Trophoblast cell (in vitro differentiated cells and primary cell): ENCODE data around the gene HSPH1.

Source experiments
- DNase-seq, 2 donors: peaks; one replicate each; pipeline ENCODE4 v3.0.0-alpha.2; 2016
- H2AFZ ChIP-seq: 2 replicates; pipeline ENCODE4 v1.6.1; 2013; ENCODE audit warnings: low read length, moderate library complexity, mild to moderate bottlenecking; ENCODE audit not compliant: insufficient read depth, poor library complexity
- H2AK5ac ChIP-seq: 2 replicates; pipeline ENCODE4 v1.6.1; 2013; ENCODE audit warnings: mild to moderate bottlenecking, low read length
- H2BK120ac ChIP-seq: 2 replicates; pipeline ENCODE4 v1.6.1; 2013; ENCODE audit warnings: low read length, mild to moderate bottlenecking, moderate library complexity; ENCODE audit not compliant: insufficient read depth, poor library complexity
- H2BK12ac ChIP-seq: 2 replicates; pipeline ENCODE4 v1.6.1; 2013; ENCODE audit warnings: mild to moderate bottlenecking, low read length, moderate library complexity
- H2BK5ac ChIP-seq: 2 replicates; pipeline ENCODE4 v1.6.1; 2013; ENCODE audit warnings: low read length, low read depth, moderate library complexity, mild to moderate bottlenecking; ENCODE audit not compliant: poor library complexity
- H3K14ac ChIP-seq: 2 replicates; pipeline ENCODE4 v1.6.1; 2013; ENCODE audit warnings: mild to moderate bottlenecking, low read length
- H3K18ac ChIP-seq: 2 replicates; pipeline ENCODE4 v1.6.1; 2013; ENCODE audit warnings: mild to moderate bottlenecking, low read length
- H3K23ac ChIP-seq: 2 replicates; pipeline ENCODE4 v1.6.1; 2013; ENCODE audit warnings: low read length
- H3K27ac ChIP-seq: 2 replicates; pipeline ENCODE4 v1.5.1; 2013; ENCODE audit warnings: low read depth, mild to moderate bottlenecking, inconsistent platforms, low read length, moderate library complexity
- H3K27me3 ChIP-seq: 2 replicates; pipeline ENCODE4 v1.6.1; 2013; ENCODE audit warnings: inconsistent platforms, mild to moderate bottlenecking, low read length, moderate library complexity; ENCODE audit not compliant: insufficient read depth
- H3K36me3 ChIP-seq, 2 experiments: 1 replicate in 1 of 2; 2 replicates in 1 of 2; pipeline ENCODE4 v1.6.1; 2013; ENCODE audit warnings: low read length in 2 of 2, mild to moderate bottlenecking in 2 of 2, moderate library complexity in 1 of 2; ENCODE audit not compliant: insufficient read depth in 2 of 2, control insufficient read depth in 1 of 2
- H3K4ac ChIP-seq: 2 replicates; pipeline ENCODE4 v1.6.1; 2013; ENCODE audit warnings: low read depth, mild to moderate bottlenecking, low read length, moderate library complexity
- H3K4me1 ChIP-seq, 2 experiments: 1 replicate in 1 of 2; 2 replicates in 1 of 2; pipeline ENCODE4 v1.6.1; 2013; ENCODE audit warnings: low read length in 2 of 2, mild to moderate bottlenecking in 2 of 2, moderate library complexity in 1 of 2; ENCODE audit not compliant: insufficient read depth in 2 of 2, control insufficient read depth in 1 of 2
- H3K4me2 ChIP-seq: 2 replicates; pipeline ENCODE4 v1.6.1; 2013; ENCODE audit warnings: inconsistent platforms, mild to moderate bottlenecking, low read length, moderate library complexity
- H3K4me3 ChIP-seq: 2 replicates; pipeline ENCODE4 v1.5.1; 2013; ENCODE audit warnings: mild to moderate bottlenecking, low read depth, low read length, inconsistent platforms
- H3K79me1 ChIP-seq: one replicate; pipeline ENCODE4 v1.6.1; 2013; ENCODE audit warnings: low read length
- H3K79me2 ChIP-seq: 2 replicates; pipeline ENCODE4 v1.6.1; 2013; ENCODE audit warnings: low read length, mild to moderate bottlenecking; ENCODE audit not compliant: control insufficient read depth, insufficient read depth, poor library complexity
- H3K9ac ChIP-seq: 2 replicates; pipeline ENCODE4 v1.6.1; 2013; ENCODE audit warnings: mild to moderate bottlenecking, low read length
- H3K9me3 ChIP-seq: 2 replicates; pipeline ENCODE4 v1.6.1; 2013; ENCODE audit warnings: low read depth, mild to moderate bottlenecking, control low read depth, inconsistent platforms, low read length; ENCODE audit not compliant: insufficient read depth
- H4K12ac ChIP-seq: 2 replicates; pipeline ENCODE4 v1.6.1; 2013; ENCODE audit warnings: low read depth, mild to moderate bottlenecking, low read length, moderate library complexity
- H4K8ac ChIP-seq: 2 replicates; pipeline ENCODE4 v1.6.1; 2013; ENCODE audit warnings: low read depth, mild to moderate bottlenecking, low read length, moderate library complexity
- H4K91ac ChIP-seq: one replicate; pipeline ENCODE4 v1.6.1; 2013; ENCODE audit warnings: low read depth, mild to moderate bottlenecking, low read length, moderate library complexity
- WGBS: extraction: QIAGEN DNeasy Blood & Tissue Kit; methylation state at CpG from one replicate; pipeline ENCODE4 v1.1.7; 2013; ENCODE audit warnings: missing lambda C conversion rate; ENCODE audit not compliant: insufficient read length, insufficient coverage; ENCODE audit errors: extremely low coverage; 5-methylcytosine and 5-hydroxymethylcytosine counted together

Gene HSPH1

GRCh38 chr13:31119526-31119925, 42.2 kb downstream of the HSPH1 start:
- Histone ChIP-seq H2BK5ac (no peak overlapping the region), H3K79me1 (no peaks in the 10 kb centered on the region), H3K27ac (no peak overlapping the region), H2AK5ac (no peak overlapping the region), H3K4me1 (no peaks in the 10 kb centered on the region), H4K91ac (no peak overlapping the region), H3K9me3 (no peaks in the 10 kb centered on the region), H3K4me2 (no peak overlapping the region), H3K9ac (no peak overlapping the region), H3K23ac (no peak overlapping the region), H3K18ac (no peak overlapping the region), H4K12ac (no peak overlapping the region), H2BK120ac (no peak overlapping the region), H2BK12ac (no peak overlapping the region), H3K27me3 (no peaks in the 10 kb centered on the region), H4K8ac (no peak overlapping the region), H3K4me3 (no peak overlapping the region), H3K79me2 (no peaks in the 10 kb centered on the region), H2AFZ (no peak overlapping the region), H3K36me3 (no peaks in the 10 kb centered on the region), H3K4ac (no peak overlapping the region), H3K14ac (no peak overlapping the region)
- WGBS, result no CpG with 5 or more reads among the region's 10 CpGs
- DNase-seq, result no peak

- no peak for DNase-seq
- Histone ChIP-seq H3K18ac (no peak overlapping the region), H2BK120ac (no peak overlapping the region), H4K12ac (no peak overlapping the region), H3K9me3 (no peaks in the 10 kb centered on the region), H4K91ac (no peak overlapping the region), H3K4me1 (no peaks in the 10 kb centered on the region), H3K79me1 (no peaks in the 10 kb centered on the region), H3K79me2 (no peaks in the 10 kb centered on the region), H3K14ac (no peak overlapping the region), H2AFZ (no peak overlapping the region), H4K8ac (no peak overlapping the region), H2BK5ac (no peak overlapping the region), H3K4ac (no peak overlapping the region), H3K23ac (no peak overlapping the region), H3K4me3 (no peak overlapping the region), H3K36me3 (no peaks in the 10 kb centered on the region), H3K4me2 (no peak overlapping the region), H3K27me3 (no peaks in the 10 kb centered on the region), H2AK5ac (no peak overlapping the region), H3K27ac (no peak overlapping the region), H2BK12ac (no peak overlapping the region), H3K9ac (no peak overlapping the region)
- WGBS, result no CpG with 5 or more reads among the region's 4 CpGs
Measured at GRCh38 chr13:31116224-31116623, 45.5 kb downstream of the HSPH1 start.

- no peaks in the 10 kb centered on the region for H3K9me3 ChIP-seq
- H3K14ac ChIP-seq, result no peak overlapping the region
- no peak overlapping the region for H4K8ac ChIP-seq
- no peak overlapping the region for H3K9ac ChIP-seq
- no peak overlapping the region for H3K4me3 ChIP-seq
- H3K36me3 ChIP-seq, result no peaks in the 10 kb centered on the region
- no peaks in the 10 kb centered on the region for H3K79me1 ChIP-seq
- H3K18ac ChIP-seq, result no peak overlapping the region
- H4K91ac ChIP-seq, result no peak overlapping the region
- H4K12ac ChIP-seq, result no peak overlapping the region
- no peak overlapping the region for H3K4me2 ChIP-seq
- no peak overlapping the region for H2BK120ac ChIP-seq
- H2BK12ac ChIP-seq, result no peak overlapping the region
- no peak overlapping the region for H3K4ac ChIP-seq
- H2AFZ ChIP-seq, result no peak overlapping the region
- no peak overlapping the region for H3K27ac ChIP-seq
- no peaks in the 10 kb centered on the region for H3K4me1 ChIP-seq
- no peaks in the 10 kb centered on the region for H3K79me2 ChIP-seq
- H2AK5ac ChIP-seq, result no peak overlapping the region
- no peak overlapping the region for H3K23ac ChIP-seq
- no peak overlapping the region for H2BK5ac ChIP-seq
- no peaks in the 10 kb centered on the region for H3K27me3 ChIP-seq
- DNase-seq, result no peak
- WGBS, result no CpG with 5 or more reads among the region's 3 CpGs
Measured at GRCh38 chr13:31115616-31116015, 46.1 kb downstream of the HSPH1 start.

GRCh38 chr13:31114641-31115040, 47.1 kb downstream of the HSPH1 start:
- Histone ChIP-seq H3K79me1 (no peaks in the 10 kb centered on the region), H2AFZ (no peak overlapping the region), H2BK120ac (no peak overlapping the region), H3K14ac (no peak overlapping the region), H2BK12ac (no peak overlapping the region), H3K9ac (no peak overlapping the region), H3K4me3 (no peak overlapping the region), H4K91ac (no peak overlapping the region), H3K27me3 (no peaks in the 10 kb centered on the region), H3K4ac (no peak overlapping the region), H2BK5ac (no peak overlapping the region), H3K79me2 (no peaks in the 10 kb centered on the region), H3K9me3 (no peaks in the 10 kb centered on the region), H4K8ac (no peak overlapping the region), H2AK5ac (no peak overlapping the region), H3K4me2 (no peak overlapping the region), H3K23ac (no peak overlapping the region), H3K36me3 (no peaks in the 10 kb centered on the region), H4K12ac (no peak overlapping the region), H3K4me1 (no peaks in the 10 kb centered on the region), H3K18ac (no peak overlapping the region), H3K27ac (no peak overlapping the region)
- no peak for DNase-seq
- no CpG with 5 or more reads among the region's 4 CpGs for WGBS
